HT-29 (cell line): ENCODE measurements around the gene C3. TPM values are rescaled to one million over a fixed set of nuclear protein-coding genes. Genes with fewer than 3 reads are reported as not detected.

ENCODE experiments used
- DNase-seq: peaks from one replicate; pipeline ENCODE4 v3.0.0-alpha.2; 2015; ENCODE audit warnings: low spot score
- total RNA-seq: library from RNA; depleted of rRNA; stranded (reverse); fragments of >200 nt; shearing (Covaris generic); gene quantifications from 2 replicates; pipeline ENCODE4 v1.2.3, GENCODE V29; 2014

The C3 gene
- total RNA-seq, 1 experiment from 2014 or later, result 0.64 TPM

DNA sequence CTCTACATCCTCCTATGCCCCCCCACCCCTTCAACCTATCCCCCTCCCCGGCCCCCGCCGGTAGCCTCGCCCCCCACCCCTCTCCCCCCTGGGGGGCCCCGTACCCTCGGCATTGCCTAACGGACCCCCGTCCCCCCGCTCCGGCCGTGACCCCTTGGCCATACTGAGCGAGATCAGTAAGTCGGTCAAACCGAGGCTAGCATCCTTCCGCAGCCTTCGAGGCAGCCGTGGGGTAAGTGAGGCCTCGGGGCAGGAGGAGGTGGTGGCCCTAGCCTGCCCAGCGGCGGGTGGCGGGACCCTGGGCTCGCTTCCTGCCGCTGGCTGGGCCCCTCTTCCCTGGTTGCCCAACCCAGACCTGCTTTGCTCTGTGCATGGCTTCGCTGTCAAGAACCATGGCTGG is 25.5 kb upstream of the C3 start:
- DNase-seq, result no peak

DNA sequence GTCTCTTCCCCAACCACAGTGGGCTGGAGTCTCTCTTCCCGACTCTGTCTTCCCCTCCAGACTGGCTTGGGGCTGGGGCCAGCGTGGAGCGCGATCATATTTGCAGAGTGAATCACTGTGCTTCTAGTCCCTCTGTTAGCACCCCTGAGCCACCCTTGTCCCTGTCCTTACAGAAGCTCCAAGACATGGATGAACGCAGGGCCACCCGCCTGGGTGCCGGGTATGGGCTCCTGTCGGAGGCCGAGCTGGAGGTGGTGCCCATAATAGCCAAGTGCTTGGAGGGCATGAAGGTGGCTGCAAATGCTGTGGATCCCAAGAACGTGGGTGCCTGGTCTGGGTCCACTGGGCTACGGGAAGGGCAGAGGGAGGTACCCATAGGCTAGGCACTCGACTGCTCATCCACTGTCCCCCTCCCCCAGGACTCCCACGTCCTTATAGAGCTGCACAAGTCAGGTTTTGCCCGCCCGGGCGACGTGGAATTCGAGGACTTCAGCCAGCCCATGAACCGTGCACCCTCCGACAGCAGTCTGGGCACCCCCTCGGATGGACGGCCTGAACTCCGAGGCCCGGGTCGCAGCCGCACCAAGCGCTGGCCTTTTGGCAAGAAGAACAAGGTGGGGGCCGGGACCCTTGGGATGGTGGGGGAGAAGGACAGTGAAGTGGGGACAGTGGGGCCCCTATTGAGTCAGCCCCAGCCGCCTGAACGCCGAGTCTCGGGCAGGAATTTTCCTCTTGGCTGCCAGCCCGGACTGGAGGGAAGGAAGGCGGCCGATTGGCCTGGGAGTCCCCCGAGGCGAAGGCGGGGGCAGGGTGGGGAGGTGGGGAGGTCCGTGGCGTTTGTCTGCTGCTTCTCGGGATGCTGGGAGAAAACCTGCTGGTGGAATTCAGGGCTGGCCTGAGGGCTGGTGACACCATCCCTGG is 24.2 kb upstream of the C3 start:
- peak; percentile 80 for DNase-seq

DNA sequence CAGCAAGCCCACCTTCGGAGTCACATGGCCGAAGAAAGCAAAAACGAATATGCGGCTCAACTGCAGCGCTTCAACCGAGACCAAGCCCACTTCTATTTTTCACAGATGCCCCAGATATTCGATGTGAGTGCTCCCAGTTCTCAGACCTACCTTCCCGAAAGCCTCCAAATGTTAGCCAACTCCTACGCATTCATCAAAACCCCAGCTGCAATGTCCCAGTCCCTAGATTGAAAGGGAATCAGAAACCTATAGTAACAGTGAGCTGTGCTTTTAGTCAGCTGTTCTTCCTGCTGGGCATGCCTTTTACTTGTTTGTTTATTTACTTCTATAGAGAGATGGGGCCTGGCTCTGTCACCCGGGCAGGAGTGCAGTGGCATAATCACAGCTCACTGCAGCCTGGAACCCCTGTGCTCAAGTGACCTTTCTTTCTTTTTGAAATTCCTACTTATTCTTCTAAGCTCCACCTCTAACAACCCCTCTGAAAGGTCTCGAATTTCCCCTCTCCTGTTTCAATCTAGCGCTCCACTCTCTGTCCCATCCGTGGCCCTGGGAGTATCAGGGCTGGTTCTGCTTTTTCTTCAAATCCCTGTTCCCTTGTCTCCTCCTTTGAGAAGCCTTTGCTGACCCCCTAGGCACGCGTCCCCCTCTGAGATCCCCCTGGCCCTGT is 23.4 kb upstream of the C3 start:
- DNase-seq, result no peak

DNA sequence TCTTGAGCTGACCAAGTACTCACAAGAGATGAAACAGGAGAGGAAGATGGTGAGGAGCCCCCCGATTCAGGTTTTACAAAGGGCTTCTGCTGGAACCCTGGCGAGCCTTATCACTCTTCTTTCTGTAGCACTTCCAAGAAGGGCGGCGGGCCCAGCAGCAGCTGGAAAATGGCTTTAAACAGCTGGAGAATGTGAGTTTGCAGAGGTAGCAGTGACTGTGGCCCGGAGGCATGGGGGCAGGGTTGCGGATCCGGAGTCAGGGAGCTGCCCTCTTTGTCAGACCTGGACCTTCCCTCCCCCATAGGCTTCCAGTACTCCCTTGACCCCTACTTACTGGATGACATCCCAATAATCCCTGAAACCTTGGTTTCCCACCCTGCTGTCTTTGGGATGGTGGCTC is 22.6 kb upstream of the C3 start:
- DNase-seq, result no peak

DNA sequence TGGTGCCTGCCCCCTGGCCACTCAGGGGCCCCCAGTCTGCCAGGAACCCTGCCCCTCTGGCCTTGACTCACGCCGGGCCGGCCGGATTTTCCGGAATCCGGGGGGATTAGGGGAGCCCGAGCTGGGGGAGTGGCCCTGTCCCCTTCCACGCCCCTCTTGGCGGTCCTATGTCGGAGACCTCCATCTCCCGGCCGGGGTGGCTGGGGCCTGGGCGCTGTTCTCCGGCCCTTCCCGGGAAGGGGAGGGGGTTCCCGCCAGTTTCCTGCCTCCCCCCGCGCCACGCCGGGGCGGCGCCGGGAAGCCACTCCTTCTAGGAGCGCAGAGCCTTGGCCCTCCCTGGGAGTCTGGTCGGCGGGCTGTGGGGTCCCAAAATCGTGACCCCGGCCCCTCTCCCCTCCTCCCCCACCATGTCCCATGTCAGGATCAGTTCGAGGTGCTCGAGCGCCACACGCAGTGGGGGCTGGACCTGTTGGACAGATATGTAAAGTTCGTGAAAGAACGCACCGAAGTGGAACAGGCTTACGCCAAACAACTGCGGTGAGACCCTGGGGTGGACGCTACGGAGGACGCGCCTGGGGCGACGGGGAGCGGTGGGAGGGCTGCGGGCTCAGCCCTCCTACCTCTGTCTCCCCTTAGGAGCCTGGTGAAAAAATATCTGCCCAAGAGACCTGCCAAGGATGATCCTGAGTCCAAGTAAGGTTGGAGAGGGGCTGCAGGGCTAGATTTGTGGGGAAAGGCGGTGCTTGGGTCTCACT is 20.3 kb upstream of the C3 start:
- peak; percentile 19 for DNase-seq

DNA sequence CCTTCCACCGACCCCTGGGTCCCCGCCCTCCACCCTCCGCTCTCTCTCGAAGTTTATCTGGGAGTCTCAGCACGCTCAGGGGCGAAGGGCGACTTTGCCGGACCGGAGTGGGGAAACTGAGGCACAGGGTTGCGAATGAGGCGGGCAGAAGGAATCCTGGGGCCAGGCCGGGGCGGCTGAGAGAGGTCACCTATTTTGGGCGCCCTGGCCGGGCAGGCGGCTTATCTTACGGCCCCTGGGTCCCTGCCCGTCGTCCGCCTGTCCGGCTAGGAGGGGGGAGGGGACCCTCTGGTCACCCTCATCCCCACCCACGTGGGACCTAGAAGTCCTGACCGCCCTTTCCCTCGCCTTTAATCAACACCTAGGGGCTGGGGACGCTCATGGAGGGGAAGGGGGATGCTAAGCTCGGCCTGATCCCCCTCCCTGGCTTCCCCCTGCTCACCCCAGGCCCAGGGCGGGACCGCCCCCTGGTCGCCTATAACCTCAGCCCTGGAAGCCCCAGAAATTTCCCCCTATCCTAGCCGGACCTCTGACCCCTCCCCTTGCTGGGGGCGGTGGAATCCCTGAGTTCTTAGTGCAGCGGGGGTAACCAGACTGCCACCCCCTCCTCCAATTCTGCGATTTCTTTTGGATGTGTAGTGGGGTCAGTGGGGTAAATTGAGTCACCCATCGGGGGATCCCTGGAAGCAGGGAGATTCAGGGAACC is 19.6 kb upstream of the C3 start:
- DNase-seq, result peak; percentile 45

DNA sequence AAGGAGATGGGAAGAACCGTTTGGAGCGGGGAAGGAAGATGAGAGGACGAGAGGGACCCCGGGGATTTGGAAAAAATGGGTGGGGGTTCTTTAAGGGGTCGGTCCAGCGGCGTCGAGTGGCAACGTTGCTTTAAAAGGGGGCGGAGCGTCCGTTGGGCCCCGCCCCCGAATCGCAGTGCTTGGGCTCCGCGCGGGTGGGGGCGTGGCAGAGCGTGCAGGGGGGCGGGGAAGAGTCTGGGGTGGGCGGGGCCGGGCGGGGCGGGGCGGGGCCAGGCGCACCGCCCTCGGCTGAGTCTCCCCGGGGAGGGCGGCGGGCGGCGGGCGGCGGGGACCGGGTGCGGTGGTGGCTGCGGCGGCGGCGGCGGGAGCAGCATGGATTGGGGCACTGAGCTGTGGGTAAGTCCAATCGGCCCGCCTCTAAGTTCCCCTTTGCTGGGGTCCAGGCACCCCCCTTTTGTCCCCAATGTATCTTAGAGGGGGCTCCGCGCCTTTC is 19.0 kb upstream of the C3 start, which contains the start of gene TRIP10:
TSS of gene TRIP10 (plus strand) at position 291 of the 493 bp plus-strand sequence. CDS start at position 373, 82 bp downstream.
- peak; percentile 70 for DNase-seq

DNA sequence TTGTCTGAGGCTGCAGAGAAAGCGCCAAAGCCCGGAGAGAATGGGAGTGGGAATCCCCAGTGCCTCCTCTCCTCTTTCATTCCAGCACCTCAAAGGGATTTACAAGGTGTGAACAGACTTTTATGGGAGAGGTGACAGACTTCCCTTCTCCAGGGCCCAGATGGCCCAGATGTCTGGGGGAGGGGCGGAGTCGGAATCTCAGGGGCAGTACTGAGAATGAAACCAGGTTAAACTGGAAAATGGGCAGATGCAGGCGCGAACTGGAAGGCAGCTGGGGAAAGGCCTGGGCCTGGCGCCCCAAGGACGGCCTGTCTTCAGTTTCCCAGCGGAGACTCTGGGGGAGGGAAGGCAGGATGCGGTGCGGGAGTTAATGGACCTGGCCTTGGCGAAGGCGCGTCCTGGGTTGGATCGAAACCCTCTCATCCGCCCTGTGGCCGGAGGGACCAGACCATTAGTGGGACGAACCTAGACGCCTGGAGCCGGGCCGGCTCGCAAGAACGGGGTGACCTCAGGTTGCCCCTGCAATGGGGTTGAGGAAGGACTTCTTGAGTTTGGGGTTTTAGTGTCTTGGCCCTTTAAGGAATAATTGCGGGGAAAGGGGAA is 18.4 kb upstream of the C3 start:
- no peak for DNase-seq

DNA sequence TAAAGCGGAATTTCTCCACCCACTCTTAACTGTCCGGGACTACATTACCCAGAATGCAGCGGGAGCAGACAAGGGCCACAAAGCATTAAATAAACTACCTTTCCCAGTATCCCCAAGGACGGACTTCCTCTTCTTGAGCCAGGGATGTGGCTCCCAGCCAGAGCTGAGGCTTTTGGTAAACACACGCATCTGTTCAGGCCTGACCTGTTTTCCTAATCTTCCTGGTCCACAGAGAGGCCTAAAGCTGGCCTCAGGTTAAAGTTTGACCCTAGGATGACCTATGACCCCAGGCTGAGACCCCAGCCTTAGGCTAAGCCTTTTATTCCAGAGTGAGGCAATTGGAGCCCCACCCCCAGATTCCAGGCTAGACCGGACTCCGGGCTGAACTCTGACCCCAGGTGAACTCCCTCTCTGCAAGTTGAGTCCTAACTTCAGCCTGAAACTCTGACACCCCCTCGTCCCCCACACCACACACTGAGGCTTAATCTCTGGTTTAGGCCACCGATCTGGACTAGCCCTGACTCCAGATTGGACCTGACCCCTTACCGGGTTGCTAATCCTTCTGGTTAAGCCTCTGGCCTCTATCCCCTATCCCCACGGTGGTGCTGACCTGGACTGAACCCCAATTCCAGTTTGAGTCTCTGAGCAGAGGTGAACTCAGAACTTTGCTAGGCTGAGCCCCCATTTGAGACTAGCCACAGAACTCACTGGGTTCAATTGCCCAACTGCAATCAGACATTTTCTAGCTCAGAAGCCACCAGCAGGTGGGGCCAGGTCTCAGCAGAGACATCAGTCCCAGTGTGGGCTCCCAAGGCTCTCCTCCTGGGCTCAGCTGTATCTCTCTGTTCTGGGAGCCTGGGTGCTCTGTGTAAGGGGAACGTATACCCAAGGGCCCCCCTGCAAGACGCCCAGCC is 17.7 kb upstream of the C3 start:
- DNase-seq, result peak; percentile 82

DNA sequence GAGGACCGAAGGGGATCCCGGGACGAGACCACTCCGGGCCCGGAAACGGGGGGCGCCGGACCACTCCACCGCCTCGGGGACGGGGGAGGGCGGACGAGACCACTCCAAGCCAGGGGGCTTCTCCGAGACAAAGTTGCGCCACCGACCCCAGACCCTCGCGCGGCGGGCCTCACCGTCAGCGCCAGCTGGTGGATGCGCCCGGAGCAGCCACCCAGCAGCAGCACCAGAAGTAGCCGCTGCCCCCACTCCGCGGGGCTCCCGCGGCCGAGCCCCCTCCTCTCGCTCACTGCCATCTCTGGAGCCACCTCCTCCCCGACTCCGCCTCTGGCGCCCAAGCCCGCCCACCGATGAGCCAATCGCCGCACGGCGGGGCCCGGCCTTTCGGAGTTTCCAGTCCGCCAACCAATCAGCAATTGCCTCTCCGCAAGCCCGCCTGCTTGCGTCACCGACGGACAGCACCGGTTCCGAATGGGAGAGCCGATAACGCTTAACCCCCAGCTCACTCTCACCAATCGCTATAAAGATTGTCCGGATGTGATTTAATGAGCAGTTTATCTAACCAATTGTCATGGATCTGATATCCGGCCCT is 16.9 kb upstream of the C3 start, which contains the start of gene GPR108:
TSS of gene GPR108 (minus strand) at position 297 of the 589 bp plus-strand sequence. CDS start at position 293, 4 bp downstream.
- DNase-seq, result peak; percentile 95

DNA sequence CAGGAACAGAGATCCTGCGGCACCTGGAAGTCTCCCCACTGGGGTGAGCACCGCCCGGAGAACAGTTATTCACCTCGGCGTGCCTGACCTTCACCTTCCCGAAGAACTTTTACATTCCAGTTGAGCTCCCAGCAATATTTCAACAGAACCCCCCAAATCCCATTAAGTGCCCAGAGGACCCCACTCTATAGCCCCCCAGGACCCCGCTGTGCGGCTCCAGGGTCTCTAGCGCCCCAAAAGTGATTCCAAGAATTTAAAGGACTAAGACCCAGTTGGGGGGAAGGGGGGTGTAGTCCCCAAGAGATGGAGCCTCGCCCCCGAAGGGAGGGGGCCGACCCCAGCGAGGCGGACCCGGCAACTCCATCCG is 16.4 kb upstream of the C3 start:
- DNase-seq, result no peak

DNA sequence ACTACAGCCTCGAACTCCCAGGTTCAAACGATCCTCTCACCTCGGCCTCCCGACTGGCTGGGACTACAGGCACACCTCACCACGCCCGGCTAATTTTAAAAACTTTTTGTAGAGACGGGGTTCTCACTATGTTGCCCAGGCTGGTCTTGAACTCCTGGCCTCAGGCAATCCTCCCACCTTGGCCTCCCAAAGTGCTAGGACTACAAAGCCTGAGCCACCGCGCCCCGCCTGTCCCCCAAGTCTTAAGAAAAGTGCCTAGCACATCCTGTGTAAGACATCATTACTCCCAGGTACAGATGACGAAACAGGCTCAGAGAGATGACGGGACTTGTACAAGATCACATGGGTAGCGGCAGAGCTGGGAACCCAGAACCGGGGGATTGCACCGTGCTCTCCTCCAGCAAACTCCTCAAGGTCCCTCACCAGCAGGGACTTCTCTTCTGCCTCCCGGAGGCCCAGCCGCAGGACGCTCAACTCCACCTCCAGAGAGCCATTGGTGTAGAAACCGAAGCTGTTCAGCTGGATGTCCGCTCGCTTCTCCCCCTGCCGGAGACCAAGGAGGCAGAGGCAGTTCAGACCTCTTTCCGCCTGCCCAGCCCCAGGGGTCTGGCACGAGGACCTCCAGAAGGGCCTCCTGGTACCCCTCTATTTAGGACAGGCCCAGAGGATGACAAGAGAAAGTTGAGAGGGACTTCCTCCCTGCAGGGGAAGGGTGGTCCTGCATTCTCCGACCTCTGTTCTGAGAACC is 15.9 kb upstream of the C3 start:
- DNase-seq, result peak; percentile 69

DNA sequence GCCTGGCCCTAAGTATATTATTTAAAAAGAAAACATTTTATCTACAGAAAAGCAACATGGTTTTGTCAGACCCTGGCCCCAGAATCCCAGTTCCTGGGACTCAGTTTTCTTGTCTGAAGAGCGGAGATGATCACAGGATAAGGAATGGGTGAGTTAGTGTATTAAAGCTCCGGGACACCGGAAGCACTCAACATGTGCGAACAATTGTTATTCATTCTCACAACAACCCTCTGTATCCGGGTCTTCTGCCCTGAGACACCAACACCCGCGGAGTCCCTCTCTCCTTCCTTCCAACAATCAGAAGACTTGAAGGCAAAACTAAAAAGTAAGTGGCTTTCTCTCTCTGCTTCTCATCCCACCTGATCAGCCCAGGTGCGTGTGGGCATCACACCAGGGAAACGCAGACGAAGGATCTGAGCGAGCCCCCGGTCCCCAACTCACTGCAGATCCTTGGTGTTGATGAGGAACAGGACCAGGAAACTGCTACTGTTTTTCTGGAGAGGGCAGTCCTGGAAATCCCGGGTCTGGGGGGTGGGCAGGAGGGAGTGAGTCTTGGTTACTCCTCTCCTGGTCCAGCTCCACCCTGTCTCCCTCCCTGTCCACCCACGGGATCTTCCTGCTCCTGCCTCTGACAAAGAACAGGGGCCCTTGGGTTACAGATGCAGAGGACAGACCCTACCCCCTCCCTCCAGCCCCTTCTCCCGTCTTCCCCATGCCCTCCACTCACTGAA is 14.9 kb upstream of the C3 start:
- no peak for DNase-seq

DNA sequence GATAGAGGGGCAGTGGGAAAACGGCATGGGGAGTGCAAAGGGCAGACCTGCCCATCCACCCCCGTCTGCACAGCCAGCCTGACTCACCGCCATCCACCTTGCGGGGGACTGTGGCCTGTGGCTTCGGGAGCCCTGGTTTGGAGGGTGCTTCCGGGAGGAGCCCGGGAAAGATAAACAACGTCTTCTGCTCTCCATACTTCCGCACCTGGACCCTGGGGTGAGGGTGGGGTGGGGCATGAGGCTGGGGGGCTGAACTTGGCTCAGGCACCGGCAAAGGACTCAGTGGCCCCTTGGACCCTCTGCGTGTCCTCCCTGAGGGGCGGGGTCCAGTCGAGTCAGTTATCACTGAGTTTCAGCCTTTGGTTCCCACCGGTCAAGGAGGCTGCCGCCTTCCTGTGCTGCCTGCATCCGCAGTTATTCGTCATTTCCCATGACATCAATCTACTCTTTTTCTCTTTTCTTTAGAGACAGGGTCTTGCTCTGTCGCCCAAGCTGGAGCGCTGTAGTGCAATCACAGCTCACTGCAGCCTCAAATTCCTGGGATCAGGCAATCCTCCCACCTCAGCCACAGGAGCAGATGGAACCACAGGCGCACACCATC is 13.7 kb upstream of the C3 start:
- no peak for DNase-seq

DNA sequence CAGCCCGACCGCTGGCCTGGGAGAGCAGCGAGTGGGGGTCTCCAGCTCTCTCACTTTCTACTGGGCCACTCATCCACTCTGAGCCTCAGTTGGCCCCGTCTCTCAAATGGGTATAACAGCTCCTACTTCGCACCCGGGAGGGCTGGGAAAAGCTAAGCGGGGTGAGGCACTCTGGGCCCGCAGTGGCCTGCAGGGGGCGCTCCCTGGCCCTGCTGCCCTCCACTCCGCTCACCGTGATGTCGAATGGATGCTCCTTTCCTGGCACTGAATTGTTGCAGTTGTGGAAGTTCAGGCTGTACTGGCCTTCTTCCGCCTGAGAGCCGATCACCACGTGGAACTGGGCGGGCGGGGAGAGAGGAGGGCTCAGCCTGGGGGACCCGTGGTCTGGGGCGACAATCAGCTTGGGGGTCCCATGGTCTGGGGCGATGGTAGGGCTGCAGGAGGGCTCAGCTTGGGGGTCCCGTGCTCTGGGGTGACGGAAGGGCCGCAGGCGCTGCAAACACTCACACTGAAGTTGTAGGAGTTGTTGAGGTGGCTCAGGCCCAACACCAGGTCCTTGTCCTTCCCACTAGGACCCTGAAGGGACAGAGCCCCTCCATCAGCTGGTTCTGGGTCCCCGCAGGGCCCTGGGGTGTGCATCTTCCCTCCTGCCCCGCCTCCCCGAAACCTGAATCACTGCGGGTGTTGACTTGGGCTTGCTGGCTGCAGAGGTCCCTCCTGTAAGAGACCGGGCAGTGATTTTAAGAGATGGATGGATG is 13.1 kb upstream of the C3 start:
- no peak for DNase-seq

DNA sequence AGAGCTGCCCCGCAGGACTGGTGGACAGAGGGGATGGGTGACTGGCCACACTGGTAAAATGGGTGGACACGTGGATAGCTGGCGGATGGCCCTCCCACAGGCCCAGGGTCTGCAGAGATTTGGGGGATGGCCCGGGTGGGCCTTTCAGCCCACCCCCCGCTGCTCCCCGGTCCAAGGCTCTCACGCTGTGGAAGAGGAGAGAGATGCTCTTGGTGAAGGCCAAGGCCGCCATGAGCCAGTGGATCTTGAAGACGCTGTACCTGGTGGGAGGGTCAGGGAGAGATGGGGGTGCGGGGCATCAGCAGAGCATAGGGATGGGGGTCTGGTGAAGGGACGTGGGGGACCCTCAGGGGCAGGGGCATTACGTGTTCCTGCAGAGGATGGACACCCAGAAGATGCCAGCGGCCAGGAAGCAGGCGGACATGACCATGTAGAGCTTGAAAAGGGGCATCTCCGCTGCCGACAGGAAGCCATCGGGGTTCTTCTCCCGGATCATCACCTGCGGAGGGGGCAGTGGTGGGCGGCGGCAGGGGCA is 12.4 kb upstream of the C3 start:
- DNase-seq, result no peak
